HG03378 (cell line): ENCODE data around the gene ADGRL1.
"Not testable (repeated sequence)": the region's sequence is repeated elsewhere in the genome, so short reads cannot be mapped to it uniquely, and the experiment has no call there.

ENCODE experiments used
- ATAC-seq: cut with Tn5 transposase; IDR thresholded peaks from one replicate; pipeline ENCODE4 v1.9.1; 2021; ENCODE audit warnings: mild to moderate bottlenecking, moderate library complexity; ENCODE audit not compliant: unreplicated experiment

Gene ADGRL1

DNA sequence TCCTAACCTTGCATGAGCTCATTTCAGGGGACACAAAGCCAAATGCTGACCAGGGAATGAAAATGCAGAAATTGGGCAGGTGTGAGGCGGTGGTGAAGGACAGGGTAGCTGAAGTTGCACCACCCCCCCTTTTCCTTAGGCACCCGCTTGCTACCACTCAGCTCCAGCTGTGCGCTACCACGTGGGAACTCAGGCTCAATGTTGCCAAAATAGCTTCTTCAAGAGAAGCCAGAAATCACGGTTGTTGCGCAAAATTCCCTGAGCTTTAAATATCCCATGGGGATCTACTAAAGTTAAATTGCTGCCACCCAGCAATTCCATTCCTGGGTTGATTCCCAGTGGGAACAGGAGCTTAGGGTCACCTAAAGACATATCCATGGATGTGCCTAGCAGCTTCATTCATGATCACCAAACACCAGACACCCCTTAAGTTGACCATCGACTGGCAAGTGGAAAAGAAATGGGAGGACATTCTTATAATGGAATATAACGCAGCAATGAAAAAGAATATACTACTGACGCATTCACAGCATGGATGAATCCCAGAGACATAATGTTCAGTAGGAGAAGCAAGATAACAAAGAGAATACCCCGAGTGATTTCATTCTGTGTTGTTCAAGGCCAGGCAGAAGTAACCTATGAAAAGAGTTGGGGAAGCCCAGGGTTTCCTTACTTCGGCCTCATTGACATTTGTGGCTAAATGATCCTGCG lies 12.8 kb upstream of the ADGRL1 start:
- ATAC-seq = no peak

DNA sequence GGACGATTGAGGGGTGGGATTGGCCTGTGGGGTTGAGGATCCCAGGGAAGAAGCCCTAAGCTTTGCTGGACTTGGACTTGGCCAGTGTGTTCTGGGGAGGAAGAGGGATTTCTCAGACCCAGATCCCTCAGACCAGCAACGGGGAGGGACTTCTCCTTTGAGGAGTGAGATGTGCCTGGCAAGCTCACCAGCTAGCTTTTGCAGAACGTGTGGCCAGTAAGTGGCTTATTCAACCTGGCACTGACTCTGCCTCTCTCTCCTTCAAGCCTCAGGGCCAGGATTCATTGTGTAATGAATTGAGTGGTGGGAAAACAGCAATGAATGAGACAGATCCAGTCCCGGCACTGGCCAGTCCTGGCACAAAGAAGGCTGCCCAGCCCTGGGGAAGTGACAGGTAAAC lies 11.9 kb upstream of the ADGRL1 start:
- ATAC-seq = not testable (repeated sequence)

DNA sequence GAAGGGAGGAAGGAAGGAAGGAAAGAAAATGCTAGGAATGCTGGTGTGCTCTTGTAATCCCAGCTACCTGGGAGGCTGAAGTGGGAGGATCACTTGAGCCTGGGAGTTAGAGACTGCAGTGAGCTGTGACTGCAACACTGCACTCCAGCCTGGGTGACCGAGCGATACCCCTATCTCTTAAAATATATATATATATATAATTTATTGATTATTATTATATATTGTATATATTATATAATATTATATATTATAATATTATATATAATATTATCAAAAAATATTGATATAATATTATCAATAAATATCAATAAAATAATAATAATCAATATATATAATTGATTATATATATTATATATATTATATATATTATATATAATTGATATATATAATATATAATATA lies 8.6 kb upstream of the ADGRL1 start:
- no peak for ATAC-seq

DNA sequence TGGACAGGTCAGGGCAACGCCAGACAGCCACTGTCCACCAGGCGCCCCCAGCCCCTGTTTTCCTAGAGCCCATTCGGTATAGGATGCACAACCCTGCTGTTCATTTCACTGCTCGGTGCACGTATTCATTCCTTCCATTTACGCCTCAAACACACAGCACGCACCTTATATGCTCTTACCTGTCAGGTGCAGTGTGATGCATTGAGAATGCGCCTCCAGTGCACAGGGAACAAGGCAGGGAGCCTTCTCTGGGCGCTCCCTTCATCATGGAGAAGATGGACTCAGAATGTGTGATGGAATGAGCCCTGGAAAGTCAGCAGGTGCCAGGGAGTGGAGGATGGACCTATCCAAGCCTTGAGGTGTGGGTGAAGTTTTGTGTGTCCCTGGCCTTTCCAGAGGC lies 4.2 kb upstream of the ADGRL1 start:
- ATAC-seq = not testable (repeated sequence)

DNA sequence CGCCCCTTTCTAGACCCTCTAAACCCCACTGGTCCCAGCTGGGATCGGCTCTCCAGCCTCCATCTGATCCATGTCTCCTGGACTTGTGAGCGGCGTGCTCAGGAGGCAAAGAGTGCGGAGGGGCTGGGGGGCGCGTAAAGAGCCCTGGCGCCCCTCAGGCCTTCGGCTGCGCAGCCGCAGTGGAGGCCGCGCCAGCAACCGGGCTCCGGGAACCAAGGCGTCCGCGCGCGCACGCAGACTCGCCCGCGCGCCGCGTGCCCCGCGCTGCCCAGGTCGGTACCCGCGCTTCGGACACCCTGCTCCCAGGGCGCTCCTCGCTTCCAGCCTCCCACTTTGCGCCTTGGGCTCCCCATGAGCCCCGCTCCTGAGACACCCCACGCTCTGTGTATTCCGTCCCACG lies 3.4 kb upstream of the ADGRL1 start:
- ATAC-seq = not testable (repeated sequence)

DNA sequence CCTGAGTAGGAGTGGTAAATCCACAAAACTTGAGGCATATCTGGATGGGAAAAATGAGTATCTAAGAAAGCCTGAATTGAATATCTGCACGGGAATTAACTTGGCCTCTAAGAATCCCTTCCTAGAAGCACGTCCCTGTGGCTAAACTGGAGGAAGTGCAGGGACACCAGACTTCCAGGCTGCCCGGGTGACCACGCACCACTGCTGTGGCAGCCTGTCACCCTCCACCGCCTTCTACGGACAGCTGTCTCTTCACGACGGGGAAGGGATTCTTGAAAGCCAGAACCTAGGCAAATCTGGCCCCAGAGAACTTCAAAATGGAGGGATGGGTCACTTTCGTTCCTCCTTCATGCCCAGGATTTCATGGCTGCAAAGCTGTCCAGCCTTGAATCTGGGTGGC lies 2.5 kb upstream of the ADGRL1 start:
- not testable (repeated sequence) for ATAC-seq

DNA sequence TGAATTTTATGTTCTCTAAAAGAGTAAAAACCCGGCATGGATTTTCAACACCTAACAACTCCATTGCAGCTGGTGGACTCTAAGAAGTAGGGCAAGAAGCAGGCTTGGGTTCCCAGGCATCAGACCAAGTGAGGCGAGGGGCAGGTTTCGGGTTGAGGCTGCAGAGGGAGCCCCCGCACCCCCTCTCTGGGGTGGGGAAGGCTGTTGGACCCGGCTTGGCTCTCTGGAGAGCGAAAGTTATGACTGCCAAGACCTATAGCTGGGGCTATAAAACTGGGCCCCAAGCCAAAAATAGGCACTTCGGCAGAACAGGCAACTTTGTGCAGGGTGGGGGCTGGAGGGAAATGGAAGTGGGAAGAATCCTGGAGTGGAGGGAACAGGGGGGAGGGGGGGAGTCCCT lies 1.8 kb upstream of the ADGRL1 start:
- ATAC-seq = not testable (repeated sequence)

DNA sequence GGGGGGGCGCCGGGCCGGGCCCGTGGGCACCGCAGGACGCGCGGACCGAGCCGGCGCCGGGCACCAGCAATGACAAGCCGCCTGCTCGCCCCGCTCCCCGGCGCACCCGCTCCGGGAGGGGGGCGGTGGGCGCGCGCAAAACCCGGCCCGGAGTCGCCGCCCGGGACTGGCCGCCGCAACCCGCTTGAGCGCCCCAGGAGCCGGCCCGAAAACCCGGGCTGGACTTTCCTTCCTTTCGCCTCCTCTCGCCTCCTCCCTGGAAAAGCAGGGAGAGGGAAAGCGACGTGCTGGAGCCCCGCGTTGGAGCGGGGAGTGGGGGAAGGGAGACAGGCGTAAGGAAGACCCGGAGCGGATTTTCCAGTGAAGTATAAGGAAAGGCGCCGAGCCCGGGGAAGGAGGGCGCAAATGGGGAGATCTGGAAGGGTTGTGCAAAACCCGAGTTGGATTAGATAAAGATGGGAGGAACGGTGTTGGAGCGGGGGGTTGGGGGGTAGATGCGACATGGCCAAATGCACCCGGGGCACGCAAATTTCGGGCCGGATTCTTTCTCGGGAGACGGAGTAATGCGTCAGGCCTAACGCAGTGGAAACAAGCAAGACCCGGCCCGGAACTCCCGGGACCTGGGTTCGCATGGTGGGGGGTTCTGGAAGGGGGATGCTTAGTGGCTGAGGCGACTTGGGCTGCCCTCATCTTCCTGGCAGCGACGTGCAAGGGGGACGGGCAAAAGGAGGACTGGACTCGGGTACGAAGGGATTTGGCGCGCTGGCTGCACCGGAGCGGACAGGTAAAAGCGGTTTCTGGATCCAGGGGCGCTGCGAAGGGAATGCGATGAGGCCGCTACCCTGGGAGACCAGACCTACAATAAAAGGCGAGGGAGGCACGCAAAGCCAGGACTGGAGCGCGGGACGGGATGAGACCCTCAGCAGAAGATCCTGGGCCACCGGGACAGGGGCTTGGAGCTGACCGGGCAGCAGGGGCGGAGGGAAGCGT lies 1.1 kb upstream of the ADGRL1 start:
- ATAC-seq = not testable (repeated sequence)

DNA sequence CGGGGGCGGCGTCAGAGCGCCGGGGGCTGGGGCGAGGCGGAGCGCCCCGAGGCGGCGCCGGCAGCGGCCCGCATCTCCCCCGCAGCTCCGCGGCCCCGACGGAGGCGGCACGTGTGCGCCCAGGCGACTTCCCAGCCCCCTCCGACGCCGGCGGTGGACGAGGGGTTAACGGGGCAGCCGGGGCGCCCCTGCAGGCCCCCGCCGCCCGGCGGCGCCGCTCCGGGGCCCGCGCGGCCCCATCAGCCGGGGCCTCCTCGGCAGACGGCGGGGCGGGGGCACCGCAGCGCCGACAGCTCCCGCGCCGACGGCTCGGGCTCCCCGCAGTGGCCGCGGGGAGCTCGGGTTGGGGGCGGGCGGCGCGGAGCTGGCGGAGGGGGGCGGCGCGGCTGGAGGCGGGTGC lies 339 bp upstream of the ADGRL1 start:
- ATAC-seq = not testable (repeated sequence)

DNA sequence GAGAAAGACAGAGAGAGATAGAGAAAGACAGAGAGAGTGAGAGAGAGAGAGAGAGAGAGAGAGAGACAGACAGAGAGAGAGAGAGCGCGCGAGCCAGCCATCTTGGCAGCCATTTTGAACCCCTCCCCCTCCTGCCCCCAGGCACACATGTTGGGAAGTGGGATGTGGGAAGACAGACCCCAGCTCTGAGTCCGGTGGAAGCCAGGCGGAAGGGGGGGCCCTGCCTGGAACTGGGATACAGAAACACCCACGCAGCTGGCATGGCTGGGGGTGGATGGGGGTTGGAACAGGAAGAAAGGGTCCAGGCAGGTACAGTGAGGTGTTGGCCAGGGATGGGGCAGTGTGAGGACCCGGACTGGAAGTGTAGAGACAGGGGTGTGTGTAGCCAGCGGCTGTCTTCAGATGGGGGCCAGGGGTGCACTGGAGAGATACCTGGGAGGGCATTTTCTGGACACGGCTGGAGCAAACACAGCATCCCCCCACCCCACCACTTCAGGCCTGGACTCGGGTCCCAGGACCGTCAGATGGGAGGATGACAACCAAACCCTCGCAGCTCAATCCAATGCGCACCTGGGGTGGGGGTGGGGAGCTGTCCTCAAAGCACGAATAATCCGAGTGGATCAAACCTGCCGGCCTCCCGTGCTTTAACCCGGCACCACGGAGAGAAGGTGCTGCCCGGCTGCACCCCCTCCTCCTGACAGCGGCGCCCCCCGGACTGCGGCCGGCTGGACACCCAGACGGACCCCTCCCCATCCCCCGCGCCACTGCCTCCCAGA lies 1.1 kb downstream of the ADGRL1 start:
- ATAC-seq = not testable (repeated sequence)

DNA sequence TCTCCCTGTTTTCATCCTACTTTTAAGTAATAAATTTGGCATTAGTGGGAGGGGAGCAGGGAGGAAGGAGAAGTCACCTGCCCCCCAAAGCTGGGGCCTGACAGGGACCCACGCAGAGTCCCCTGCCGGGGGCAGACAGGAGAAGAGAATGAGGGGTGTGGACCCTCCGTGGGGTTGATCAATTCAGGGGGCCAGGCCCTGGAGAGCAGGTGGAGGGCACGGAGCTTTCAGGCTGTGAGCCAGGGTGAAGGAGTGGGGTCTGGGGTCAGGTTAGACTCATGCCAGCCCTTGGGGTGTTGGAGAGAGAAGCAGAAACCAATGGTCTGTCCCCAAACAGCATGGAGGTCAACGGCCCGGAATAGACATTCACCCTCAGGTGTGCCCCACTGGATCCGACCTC lies 1.8 kb downstream of the ADGRL1 start:
- ATAC-seq = not testable (repeated sequence)

DNA sequence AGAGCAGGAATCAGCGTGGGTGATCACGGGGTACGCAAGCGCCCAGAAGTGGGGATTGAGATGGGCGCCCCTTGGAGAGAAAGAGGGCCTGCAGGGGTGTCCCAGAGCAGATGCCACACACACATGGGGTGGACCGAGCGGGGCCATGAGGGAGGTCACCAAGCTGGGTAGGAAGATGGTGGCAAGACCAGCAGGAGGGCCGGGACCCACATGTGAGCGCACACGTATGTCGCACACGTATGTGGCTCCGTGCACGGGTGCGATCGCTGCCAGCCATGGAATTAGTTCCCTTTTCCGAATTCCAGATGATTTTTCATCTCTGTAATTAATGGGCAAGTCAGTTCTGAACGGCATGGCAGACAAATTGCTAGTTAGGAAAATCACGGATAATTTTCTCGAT lies 2.2 kb downstream of the ADGRL1 start:
- ATAC-seq = not testable (repeated sequence)

DNA sequence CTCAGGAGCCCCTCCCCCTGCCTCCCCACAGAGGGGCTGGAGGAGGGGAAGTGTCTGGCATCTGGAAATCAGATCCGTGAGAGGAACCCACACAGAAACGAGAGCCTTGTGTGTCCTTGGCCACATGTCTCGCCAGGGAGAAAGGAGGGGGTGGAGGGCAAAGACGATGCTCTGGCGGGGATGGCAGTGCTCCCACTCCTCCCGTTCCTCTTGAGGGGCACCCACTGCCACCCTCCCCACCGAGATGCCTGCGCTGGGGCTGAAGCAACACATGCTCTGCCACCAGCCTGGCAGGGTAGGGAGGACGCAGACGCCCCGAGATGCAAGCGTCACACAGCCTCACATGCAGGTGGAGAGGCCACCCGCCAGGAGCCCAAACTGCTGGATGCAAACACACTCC lies 2.8 kb downstream of the ADGRL1 start:
- no peak for ATAC-seq

DNA sequence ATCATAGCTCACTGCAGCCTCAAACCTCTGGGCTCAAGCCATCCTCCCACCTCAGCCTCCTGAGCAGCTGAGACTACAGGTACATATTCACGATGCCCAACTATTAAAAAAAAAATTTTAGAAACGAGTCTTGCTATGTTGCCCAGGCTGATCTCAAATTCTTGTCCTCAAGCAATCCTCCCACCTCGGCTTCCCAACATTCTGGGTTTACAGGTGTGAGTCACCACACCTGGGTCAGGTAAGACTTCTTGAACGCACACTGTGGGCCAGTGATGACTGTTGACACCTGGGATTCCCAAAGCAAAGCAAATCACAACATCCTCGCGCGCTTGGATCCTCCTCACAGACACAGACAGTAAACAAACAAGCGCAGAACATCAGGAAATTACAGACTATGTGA lies 4.5 kb downstream of the ADGRL1 start:
- ATAC-seq = not testable (repeated sequence)

DNA sequence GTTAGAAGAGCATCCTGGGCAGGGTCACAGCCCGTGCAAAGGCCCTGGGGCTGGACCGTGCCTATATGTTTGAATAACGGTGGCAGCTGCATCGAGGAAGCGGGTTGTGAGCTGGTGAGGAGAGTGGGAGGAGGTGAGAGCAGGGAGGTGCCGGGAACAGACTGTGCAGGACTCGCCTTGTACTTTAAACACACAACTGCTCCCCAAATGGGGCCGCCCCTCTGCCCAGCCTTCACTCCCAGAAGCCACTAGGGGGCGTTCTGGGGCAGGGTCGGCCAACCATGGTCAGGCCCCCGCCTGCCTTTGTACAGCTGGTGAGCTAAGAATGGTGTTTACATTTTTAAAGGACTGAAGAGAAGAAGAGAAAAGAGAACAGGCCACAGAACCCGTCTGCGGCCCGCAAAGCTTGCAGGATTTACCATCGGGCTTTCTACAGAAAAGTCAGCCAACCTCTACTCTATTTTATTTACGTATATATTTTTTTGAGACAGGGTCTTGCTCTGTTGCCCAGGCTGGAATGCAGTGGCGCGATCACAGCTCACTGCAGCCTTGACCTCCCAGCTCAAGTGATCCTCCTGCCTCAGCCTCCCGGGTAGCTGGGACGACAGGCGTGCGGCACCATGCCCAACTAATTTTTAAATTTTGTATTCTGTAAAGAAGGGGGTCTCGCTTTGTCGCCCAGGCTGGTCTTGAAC lies 5.7 kb downstream of the ADGRL1 start:
- ATAC-seq = not testable (repeated sequence)

DNA sequence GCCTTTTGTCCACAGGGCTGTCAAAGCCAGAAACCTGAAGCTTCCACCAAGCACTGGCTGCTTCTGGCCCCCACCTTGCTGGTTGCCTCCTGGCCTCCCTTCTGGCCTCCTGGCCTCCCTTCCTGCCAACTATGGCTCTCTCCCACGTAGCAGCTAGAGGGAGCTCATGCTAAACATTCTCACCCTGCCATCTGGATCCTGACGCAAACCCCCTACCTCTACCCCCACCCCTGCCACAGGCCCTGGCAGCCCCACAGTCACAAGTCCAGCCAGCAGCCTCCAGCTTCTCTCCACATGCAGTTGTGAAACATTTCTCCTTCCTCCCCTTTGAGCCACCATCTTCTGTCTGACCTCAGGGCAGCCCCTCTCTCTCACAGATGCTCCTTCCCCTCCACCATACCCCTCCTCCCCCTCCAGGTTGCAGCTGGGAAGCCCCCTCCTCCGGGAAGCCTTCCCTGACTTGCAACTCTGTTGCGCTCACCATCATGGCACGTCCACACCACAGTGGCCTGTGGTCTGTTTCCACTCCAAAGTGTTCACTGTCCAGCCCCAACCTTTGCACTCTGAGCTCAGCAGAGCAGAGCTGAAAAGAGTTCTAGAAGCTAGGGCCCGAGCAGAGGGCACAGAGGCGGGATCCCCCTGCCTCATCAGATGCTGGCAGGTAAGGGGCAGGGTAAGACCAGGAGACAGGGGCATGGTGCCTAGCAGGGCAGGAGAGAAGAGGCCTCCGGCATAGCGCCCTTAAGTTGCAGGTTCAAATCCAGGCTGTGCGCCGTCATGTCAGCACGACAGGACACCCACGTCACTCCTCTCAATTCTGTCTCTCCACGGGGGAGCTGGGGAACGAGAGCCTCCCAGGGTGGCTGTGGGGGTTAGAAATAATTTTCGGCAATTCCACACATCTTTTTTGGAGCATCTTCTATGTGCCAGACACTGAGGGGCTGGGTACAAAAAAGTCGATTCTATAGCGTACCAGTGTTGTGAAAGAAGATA lies 7.3 kb downstream of the ADGRL1 start:
- no peak for ATAC-seq

DNA sequence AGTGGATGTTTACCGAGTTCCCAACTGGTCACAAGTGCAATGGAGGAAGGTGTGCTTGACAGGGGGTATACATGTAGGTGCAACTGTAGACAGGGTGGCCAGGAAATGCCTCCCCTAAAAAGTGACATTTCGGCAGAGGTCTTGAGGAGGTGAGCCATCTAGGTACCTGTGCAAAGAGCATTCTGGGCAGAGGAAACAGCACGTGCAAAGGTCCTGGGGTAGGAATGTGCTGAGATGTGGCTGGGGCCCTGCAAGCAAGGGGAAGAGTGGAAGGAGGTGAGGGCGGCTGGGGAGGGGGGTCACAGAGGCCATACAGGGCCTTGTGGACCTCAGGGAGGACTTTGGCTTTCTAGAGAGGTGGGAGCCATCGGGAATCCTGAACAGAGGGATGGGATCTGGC lies 8.1 kb downstream of the ADGRL1 start:
- no peak for ATAC-seq

DNA sequence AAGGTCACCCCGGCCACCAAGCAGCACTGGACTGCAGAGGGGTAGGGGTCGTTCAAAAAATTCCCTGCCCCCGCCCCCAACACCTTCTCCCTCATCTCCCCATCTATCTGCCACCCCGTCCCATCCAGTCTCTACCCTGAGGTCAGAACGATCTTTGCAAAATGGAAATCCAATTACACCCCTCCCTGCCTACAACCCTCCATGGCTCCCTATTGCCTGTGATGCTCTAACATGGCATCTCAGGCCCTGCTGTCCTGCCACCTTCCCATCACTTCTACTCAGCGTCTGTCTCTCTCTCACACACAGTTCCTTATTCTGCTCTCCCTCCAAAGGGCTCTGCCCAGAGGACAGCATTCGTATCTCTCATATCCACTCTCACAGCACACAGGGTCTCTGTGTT lies 8.7 kb downstream of the ADGRL1 start:
- not testable (repeated sequence) for ATAC-seq

DNA sequence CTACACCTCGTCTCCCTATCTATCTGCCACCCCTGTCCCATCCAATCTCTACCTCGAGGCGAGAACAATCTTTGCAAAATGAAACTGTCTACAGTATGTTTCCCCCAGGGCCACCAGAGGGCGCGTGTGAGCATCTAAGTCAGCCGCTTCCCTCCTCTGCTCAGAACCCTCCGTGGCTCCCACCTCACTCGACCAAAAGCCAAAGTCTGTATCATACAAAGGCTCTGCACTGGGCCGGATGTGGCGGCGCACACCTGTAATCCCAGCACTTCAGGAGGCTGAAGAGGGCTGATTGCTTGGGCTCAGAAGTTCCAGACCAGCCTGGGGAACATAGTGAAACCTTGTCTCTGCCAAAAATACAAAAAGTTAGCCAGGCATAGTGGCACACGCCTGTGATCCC lies 9.9 kb downstream of the ADGRL1 start:
- not testable (repeated sequence) for ATAC-seq
